ENCODE measurements around the gene AUTS2.

Gene AUTS2

GRCh38 chr7:69823151-69823744 lies 225.0 kb downstream of the AUTS2 start:
- DNase-seq (ENCODE audit: low read depth, low spot score), result no peak
- CTCF ChIA-PET, result interaction anchor here (1.2 kb wide), 1 partner anchor 11 kb away, joined by 3 read pairs; no protein-coding TSS in a partner anchor
- H3K4me3 ChIP-seq (ENCODE audit: low read depth, low read length), result no peak overlapping the region
- POLR2A ChIA-PET, result interaction anchor here (0.6 kb wide), 1 partner anchor 259 kb away, joined by 4 read pairs; no protein-coding TSS in a partner anchor
- TF ChIP-seq CTCF (IDR thresholded peaks at IDR 0.05; ENCODE audit: insufficient read depth, low read length, missing control alignments), result no peak

- no peak for DNase-seq (ENCODE audit: low read depth, low spot score)
- no peak for TF ChIP-seq CTCF (IDR thresholded peaks at IDR 0.05; ENCODE audit: insufficient read depth, low read length, missing control alignments)
- ChIA-PET CTCF (interaction anchor here (0.8 kb wide), 1 partner anchor 13 kb away, joined by 3 read pairs; no protein-coding TSS in a partner anchor), POLR2A (no interaction called here)
- no peak overlapping the region for H3K4me3 ChIP-seq (ENCODE audit: low read depth, low read length)
These were observed 227.1 kb downstream of the AUTS2 start for GRCh38 chr7:69825113-69825972.

GRCh38 chr7:69826283-69826682 lies 228.0 kb downstream of the AUTS2 start:
- DNase-seq (ENCODE audit: low read depth, low spot score), result no peak
- ChIA-PET POLR2A (no interaction called here), CTCF (interaction anchor here (0.8 kb wide), 1 partner anchor 12 kb away, joined by 3 read pairs; no protein-coding TSS in a partner anchor)
- H3K4me3 ChIP-seq (ENCODE audit: low read depth, low read length), result no peak overlapping the region
- TF ChIP-seq CTCF (IDR thresholded peaks at IDR 0.05; ENCODE audit: insufficient read depth, low read length, missing control alignments), result no peak

GRCh38 chr7:69827140-69827539 lies 228.9 kb downstream of the AUTS2 start:
- CTCF ChIA-PET, result interaction anchor here (0.6 kb wide), 1 partner anchor 404 kb away, joined by 3 read pairs; no protein-coding TSS in a partner anchor
- POLR2A ChIA-PET, result no interaction called here
- TF ChIP-seq CTCF (IDR thresholded peaks at IDR 0.05; ENCODE audit: insufficient read depth, low read length, missing control alignments), result no peak
- H3K4me3 ChIP-seq (ENCODE audit: low read depth, low read length), result no peak overlapping the region
- no peak for DNase-seq (ENCODE audit: low read depth, low spot score)

- ChIA-PET CTCF (interaction anchor here (0.6 kb wide), 1 partner anchor 404 kb away, joined by 3 read pairs; no protein-coding TSS in a partner anchor), POLR2A (no interaction called here)
- no peak for DNase-seq (ENCODE audit: low read depth, low spot score)
- no peak for TF ChIP-seq CTCF (IDR thresholded peaks at IDR 0.05; ENCODE audit: insufficient read depth, low read length, missing control alignments)
- H3K4me3 ChIP-seq (ENCODE audit: low read depth, low read length), result no peak overlapping the region
These were observed 229.3 kb downstream of the AUTS2 start for GRCh38 chr7:69827558-69827957.

GRCh38 chr7:69832356-69832755 lies 234.1 kb downstream of the AUTS2 start:
- no peak for DNase-seq (ENCODE audit: low read depth, low spot score)
- H3K4me3 ChIP-seq (ENCODE audit: low read depth, low read length), result no peak overlapping the region
- POLR2A ChIA-PET, result no interaction called here
- CTCF ChIA-PET, result no interaction called here
- no peak for TF ChIP-seq CTCF (IDR thresholded peaks at IDR 0.05; ENCODE audit: insufficient read depth, low read length, missing control alignments)
